GM18526 (cell line): Measurements from ENCODE around the gene GGACT.

Source experiments
- POLR2A ChIP-seq: IDR thresholded peaks from 3 replicates; pipeline ENCODE4 v1.6.1; 2011; ENCODE audit not compliant: insufficient read length; ENCODE audit errors: extremely low read depth

Gene GGACT

GRCh38 chr13:100608906-100609305 is 20.3 kb upstream of the GGACT start:
- TF ChIP-seq POLR2A, result no peak

- no peak for TF ChIP-seq POLR2A
Measured at GRCh38 chr13:100608489-100608888, 19.9 kb upstream of the GGACT start.

GRCh38 chr13:100604918-100605710 is 16.5 kb upstream of the GGACT start:
- no peak for TF ChIP-seq POLR2A

DNA sequence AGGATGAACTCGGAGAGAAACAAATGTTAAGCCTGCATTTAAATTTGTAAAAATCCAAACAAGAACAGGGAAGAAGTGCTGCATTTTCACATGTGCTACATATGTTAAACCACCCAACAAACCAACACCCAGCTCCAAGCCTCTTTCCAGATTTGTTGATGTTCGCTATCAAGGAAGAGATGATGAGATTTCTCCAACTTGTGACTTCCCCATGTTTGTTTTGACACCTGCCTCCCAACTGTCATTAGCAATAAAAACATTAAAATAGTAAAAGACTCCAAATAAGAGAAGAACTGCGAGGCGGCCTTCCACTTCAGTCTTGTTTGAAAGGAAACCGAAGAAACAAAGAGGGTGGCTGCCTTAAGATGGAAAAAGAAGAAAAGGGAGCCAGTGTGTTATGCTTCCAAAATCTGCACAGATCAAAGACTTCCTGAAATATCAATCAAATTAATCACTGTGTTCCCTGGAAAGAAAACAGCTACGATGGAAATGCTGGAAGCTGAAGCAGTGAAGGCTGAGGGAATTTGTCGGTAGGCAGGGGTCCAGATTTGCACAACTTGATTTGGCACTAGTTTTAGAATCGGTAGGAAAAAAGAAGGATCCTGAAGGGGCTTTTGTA is 14.0 kb upstream of the GGACT start:
- no peak for TF ChIP-seq POLR2A

DNA sequence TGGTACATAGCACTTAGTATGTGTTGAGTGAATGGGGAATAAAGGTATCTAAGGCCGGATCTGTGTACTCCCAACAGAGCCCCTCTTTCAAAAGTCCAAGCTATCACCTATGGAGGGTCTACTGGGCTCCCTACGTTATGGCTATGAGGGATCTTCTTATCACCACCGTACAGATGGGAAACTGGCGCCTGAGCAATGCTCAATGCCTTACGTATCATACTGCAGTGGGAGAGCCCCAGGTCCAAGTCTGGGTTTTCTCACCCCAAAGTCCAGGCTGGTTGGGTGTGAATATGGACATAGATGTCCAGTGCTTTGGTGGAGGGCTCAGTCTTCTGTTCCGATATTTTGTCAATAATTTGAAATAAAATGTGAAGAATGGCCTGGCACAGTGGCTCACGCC is 13.1 kb upstream of the GGACT start:
- TF ChIP-seq POLR2A, result no peak

DNA sequence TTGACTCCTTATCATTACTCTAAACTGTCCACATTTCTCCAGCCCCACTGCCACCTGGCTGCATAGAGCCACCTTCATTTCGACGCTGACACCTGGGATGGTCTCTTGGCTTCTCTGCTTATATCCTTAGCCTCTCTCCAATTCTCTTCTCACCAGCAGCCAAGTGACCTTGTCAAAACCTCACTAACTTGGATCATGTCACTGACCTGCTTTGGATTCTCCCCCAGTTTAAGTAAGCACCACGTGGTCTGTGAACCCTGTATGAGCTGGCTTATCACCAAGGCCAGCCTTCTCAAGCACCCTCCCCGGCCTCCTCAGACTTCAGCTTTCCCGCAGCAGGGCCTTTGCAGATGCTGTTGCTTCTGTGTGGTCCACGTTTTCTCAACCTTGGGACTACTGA is 12.3 kb upstream of the GGACT start:
- no peak for TF ChIP-seq POLR2A

GRCh38 chr13:100600461-100600860 is 11.9 kb upstream of the GGACT start:
- no peak for TF ChIP-seq POLR2A

DNA sequence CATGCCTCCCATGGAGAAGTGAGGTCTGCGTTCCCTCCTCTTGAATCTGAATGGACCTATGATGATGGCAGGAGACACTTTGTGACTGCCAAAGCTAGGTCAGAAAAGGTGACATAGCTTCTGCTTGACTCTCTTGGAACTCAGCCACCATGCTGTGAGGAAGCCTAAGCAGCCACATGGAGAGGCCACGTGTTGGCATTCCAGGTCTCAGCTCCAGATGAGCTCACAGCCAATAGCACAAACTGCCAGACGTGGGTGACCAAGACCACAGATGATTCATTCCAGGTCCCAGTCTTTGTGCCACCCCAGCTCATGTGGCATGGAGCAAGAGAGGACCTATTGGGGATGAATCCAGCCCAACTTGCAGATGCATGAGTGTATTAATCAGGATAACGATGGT is 8.7 kb upstream of the GGACT start:
- no peak for TF ChIP-seq POLR2A

- TF ChIP-seq POLR2A, result no peak
Measured at GRCh38 chr13:100596516-100596915, 7.9 kb upstream of the GGACT start.

DNA sequence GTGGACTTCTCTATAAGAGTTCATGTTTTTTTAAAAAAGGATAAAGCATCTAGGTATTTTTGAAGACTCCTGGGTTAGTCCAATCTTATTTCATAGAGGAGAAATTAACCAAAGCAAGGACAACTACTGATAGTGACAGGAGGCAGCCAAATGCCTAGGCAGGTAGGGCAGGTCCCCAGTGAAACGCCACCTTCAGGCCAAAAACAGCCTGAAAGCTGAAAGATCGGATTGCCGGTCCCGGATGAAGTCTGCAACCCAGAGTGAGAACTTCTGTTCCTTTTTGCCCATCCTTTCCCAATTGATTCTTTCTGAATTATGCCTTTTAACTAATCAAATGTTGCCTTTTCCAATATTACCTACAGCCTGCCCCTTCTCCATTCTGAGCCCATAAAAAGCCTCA is 6.1 kb upstream of the GGACT start:
- no peak for TF ChIP-seq POLR2A

DNA sequence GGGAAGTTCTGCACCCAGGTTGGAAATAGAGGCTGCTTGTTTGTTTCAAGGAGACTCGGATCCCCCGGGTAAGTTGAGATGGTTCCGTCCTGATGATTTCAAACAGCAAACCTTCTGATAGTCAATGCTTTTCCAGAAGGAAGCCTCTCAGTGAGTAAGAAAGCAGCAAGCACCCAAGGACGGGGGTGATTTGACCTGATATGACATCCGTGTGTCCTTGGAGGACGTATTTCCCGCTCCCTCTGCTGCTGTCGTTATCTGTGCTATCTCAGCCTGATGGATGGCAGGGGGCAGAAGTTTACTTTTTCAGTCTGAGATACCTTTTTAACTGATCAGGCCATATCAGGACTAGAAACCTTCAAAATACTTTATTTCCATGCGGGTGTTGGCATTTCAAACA is 5.7 kb upstream of the GGACT start:
- TF ChIP-seq POLR2A, result no peak

GRCh38 chr13:100589178-100589725 is 663 bp upstream of the GGACT start:
- TF ChIP-seq POLR2A, result no peak

DNA sequence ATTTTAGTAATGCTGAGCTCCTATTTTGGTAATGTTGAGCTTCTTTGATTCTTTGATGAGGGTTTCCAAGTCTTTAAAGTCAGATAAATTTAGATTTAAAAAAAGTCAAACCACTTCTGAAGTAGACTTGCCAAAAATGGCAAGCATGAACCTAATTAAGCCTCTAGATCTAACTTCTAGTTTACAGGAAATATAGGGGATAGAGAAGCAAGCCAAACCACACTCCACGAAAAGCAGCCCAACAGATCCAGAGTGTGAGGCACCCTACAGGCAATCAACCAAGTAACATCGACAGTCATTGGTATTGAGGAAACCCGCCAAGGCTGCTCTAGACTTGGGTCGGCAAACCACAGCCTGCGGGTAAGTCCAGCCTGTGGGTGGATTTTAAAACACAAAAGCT is 3.7 kb downstream of the GGACT start:
- no peak for TF ChIP-seq POLR2A

DNA sequence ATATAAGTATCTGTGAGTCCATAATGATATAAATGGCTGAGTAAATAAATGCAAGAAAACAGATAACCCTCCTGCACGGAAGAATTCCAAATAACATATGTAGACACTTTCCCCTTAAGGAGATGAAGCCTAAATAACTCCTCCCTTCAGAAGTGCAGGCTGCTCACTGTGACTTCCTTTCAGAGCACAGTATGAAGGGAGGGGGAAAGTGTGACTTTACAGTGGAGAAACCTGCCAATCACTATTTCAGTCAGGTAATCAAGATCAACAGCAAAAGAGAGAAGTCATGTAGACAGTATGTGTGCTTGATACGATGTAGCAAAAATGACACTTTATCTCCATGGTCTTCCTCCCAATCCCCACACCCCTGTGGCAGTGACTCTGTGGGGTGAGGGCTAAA is 7.1 kb downstream of the GGACT start:
- no peak for TF ChIP-seq POLR2A

DNA sequence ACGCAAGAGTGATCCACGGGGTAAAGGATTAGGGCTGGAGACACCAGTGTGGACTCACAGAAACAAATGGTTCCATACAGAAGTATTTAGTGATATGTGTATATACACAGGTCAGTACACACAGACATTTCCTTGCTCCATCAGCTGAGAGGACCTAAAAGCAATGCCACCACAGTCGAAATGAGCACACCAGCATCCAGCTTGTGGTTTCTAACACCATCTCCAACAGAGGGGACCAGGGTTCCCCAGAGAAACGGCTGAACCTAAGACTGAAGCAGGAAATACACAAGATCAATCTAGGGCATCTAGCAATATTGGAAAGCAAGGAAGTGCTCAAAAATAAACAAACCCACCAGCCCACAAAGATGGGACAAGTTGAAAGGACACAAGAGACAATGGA is 7.6 kb downstream of the GGACT start:
- no peak for TF ChIP-seq POLR2A

DNA sequence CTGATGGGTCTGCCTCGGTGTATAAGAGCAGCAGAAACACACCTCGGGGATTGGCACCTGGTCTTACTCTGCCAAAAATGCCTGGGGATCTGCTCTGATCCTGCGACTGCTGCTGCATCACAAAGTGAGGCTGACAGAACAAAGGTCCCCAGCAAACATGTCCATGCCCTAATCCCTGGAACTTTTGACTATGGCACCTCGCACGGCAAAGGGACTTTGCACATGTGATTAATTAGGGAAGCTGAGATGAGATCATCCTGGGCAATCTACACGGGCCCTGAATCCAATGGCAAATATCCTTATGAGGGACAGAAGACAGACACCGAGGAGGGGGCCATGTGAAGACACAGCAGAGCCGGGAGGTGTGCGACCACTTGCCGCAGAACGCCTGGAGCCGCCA is 8.5 kb downstream of the GGACT start:
- TF ChIP-seq POLR2A, result no peak

DNA sequence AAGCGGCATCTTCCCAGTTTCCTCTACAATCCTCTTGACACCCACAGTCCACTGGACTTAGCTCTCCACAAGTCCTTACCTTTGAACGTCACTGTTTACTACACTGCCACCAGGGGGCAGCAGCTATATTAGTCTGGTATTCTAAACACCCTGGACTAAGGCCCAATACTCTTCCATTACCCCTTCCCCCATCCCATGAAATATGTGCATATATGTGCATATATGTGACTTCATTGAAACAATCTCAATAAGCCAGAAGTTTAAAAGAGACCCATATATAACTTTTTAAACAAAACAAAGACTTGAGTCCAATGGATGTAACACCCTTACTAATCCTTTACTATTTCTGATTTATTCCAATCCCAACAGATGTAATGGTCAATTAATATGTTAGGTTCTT is 15.5 kb downstream of the GGACT start:
- TF ChIP-seq POLR2A, result no peak

- TF ChIP-seq POLR2A, result no peak
Measured at GRCh38 chr13:100566543-100566942, 22.0 kb downstream of the GGACT start.
